Astrocyte (in vitro differentiated cells and primary cell): ENCODE measurements around the gene NSUN3. TPM values are rescaled to one million over a fixed set of nuclear protein-coding genes. Genes with fewer than 3 reads are reported as not detected.

ENCODE experiments used
- DNase-seq: peaks from one replicate; pipeline ENCODE4 v3.0.0-alpha.2; 2010; ENCODE audit warnings: low read depth
- FAIRE-seq: peaks from 2 replicates; lab custom pipeline; 2011; peaks lifted over from hg19 to GRCh38; lab: Jason Lieb, UNC
- H2AFZ ChIP-seq: 2 replicates; pipeline ENCODE4 v1.6.0; 2012; ENCODE audit warnings: low read depth, low read length, inconsistent platforms
- H3K27ac ChIP-seq: 2 replicates; pipeline ENCODE4 v1.5.1; 2011; ENCODE audit warnings: low read depth, low read length, inconsistent platforms
- H3K27me3 ChIP-seq: 2 replicates; pipeline ENCODE4 v1.6.0; 2011; ENCODE audit warnings: low read length, inconsistent platforms; ENCODE audit not compliant: insufficient read depth
- H3K36me3 ChIP-seq: 2 replicates; pipeline ENCODE4 v1.5.1; 2011; ENCODE audit warnings: low read length, inconsistent platforms; ENCODE audit not compliant: insufficient read depth
- H3K4me1 ChIP-seq: 2 replicates; pipeline ENCODE4 v1.5.1; 2011; ENCODE audit warnings: low read length, inconsistent platforms; ENCODE audit not compliant: insufficient read depth
- H3K4me2 ChIP-seq: 2 replicates; pipeline ENCODE4 v1.6.0; 2012; ENCODE audit warnings: low read length, inconsistent platforms
- H3K4me3 ChIP-seq: 2 replicates; pipeline ENCODE4 v1.5.1; 2011; ENCODE audit warnings: low read depth, mild to moderate bottlenecking, low read length, inconsistent platforms; ENCODE audit not compliant: insufficient read depth
- H3K79me2 ChIP-seq: 2 replicates; pipeline ENCODE4 v1.6.0; 2012; ENCODE audit warnings: mild to moderate bottlenecking, low read length, inconsistent platforms; ENCODE audit not compliant: insufficient read depth
- H3K9ac ChIP-seq: 2 replicates; pipeline ENCODE4 v1.6.0; 2012; ENCODE audit warnings: mild to moderate bottlenecking, low read length, inconsistent platforms
- H3K9me3 ChIP-seq: 2 replicates; pipeline ENCODE4 v1.5.1; 2012; ENCODE audit warnings: low read depth, mild to moderate bottlenecking, low read length, inconsistent platforms; ENCODE audit not compliant: insufficient read depth
- H4K20me1 ChIP-seq: 2 replicates; pipeline ENCODE4 v1.6.0; 2012; ENCODE audit warnings: low read length, inconsistent platforms; ENCODE audit not compliant: insufficient read depth
- H3K27ac Mint-ChIP-seq: one replicate; pipeline ENCODE4 v1.8.0; 2021; ENCODE audit warnings: mild to moderate bottlenecking, mixed read lengths; ENCODE audit not compliant: unreplicated experiment
- H3K27me3 Mint-ChIP-seq: one replicate; pipeline ENCODE4 v1.8.0; 2021; ENCODE audit warnings: low read depth, mixed read lengths; ENCODE audit not compliant: unreplicated experiment
- H3K36me3 Mint-ChIP-seq: one replicate; pipeline ENCODE4 v1.8.0; 2021; ENCODE audit warnings: low read depth, mixed read lengths; ENCODE audit not compliant: unreplicated experiment
- H3K4me1 Mint-ChIP-seq: one replicate; pipeline ENCODE4 v1.8.0; 2021; ENCODE audit warnings: low read depth, mixed read lengths; ENCODE audit not compliant: unreplicated experiment
- H3K4me3 Mint-ChIP-seq: one replicate; pipeline ENCODE4 v1.8.0; 2021; ENCODE audit warnings: mild to moderate bottlenecking, moderate library complexity, mixed read lengths; ENCODE audit not compliant: unreplicated experiment
- H3K9me3 Mint-ChIP-seq: one replicate; pipeline ENCODE4 v1.8.0; 2021; ENCODE audit warnings: mild to moderate bottlenecking, mixed read lengths; ENCODE audit not compliant: unreplicated experiment
- CTCF ChIP-seq: IDR thresholded peaks from 2 replicates; pipeline ENCODE4 v1.5.1; 2011; ENCODE audit warnings: low read depth, mild to moderate bottlenecking, inconsistent platforms, low read length, moderate library complexity; ENCODE audit not compliant: insufficient read depth
- EZH2 ChIP-seq: IDR thresholded peaks from 2 replicates; pipeline ENCODE4 v1.6.1; 2012; ENCODE audit warnings: mild to moderate bottlenecking, low read length, inconsistent platforms; ENCODE audit not compliant: insufficient read depth
- total RNA-seq: library from RNA; stranded (reverse); gene quantifications from 2 replicates; pipeline ENCODE4 v1.2.1, GENCODE V29; 2021

The NSUN3 gene
- total RNA-seq, 1 donor from 2014 or later = 10.3 TPM

DNA sequence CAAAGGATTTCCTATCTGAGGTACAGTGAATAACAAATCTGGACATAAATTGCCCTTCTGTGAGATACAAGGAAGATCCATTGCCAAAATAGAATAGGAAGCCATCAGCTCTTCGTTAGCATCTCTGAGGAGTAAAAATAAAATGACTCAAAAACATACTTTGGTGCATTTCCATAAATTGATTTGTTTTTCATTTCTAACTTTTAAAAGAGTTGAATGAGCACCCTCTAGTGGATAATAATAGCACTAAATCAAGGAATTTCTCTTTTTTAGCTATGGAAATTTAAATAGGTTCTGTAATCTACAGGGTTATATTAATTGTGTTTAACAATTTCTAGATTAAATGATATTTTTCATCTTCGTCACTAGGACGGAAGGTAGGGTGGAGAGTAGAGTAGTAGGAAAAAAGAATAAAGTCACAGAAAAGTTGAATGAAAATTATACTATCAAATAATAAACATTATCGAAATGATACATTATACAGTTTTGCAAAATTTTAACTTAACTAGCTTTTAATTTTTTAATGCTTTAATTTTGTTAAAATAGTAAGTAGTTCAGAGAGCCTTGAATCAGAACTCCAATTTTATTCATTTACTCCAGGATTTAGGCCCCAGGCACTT, 6.4 kb downstream of the NSUN3 start:
- Histone ChIP-seq H3K79me2 (peaks cover 24% of the 10 kb centered on the region), H3K9ac (peak overlapping the region; percentile 42)

DNA sequence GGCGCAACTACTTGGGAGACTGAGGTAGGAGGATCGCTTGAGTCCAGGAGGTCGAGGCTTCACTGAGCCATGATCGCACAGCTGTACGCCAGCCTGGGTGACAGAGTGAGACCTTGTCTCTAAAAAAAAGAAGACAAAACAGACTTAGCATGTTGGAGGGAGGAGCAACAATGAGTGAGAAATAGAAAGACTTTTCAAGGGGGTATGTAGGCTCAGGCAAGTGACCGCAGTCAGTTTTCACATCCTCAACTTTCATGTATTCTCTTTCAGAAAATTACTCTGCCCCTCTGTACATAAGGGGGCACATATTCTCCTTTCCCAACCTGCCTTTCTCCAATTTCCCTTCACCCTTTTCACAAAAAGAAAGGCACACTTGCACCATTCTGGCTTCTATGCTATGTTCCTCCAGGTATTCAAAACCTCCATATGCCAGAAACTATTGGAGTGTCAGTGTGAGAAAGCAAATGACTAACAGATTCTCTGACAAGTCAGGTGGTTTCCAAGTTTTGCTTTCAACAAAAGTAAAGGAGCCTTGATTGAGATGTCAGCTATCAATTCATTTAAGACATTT, 7.6 kb downstream of the NSUN3 start:
- Histone ChIP-seq H3K4me2 (no peak overlapping the region), H2AFZ (no peak overlapping the region), H3K9me3 (no peaks in the 10 kb centered on the region), H3K36me3 (peaks cover 4% of the 10 kb centered on the region), H4K20me1 (peaks cover 5% of the 10 kb centered on the region), H3K27ac (no peak overlapping the region), H3K79me2 (peaks cover 21% of the 10 kb centered on the region), H3K4me3 (no peak overlapping the region), H3K4me1 (no peaks in the 10 kb centered on the region), H3K27me3 (no peaks in the 10 kb centered on the region), H3K9ac (no peak overlapping the region)
- no peak for TF ChIP-seq EZH2
- no peak for TF ChIP-seq CTCF
- Mint-ChIP-seq H3K4me3 (no peak overlapping the region), H3K27me3 (no peaks in the 10 kb centered on the region), H3K4me1 (peaks cover 1% of the 10 kb centered on the region), H3K27ac (no peak overlapping the region), H3K36me3 (peaks cover 13% of the 10 kb centered on the region), H3K9me3 (peaks cover 5% of the 10 kb centered on the region)
- no peak for DNase-seq
- FAIRE-seq = no peak

More for the DNA sequence above, 6.4 kb downstream of the NSUN3 start:
- no peaks in the 10 kb centered on the region for H3K9me3 ChIP-seq
- peak; percentile 3 for DNase-seq
- Mint-ChIP-seq H3K4me1 (peaks cover 5% of the 10 kb centered on the region), H3K4me3 (no peak overlapping the region), H3K27ac (no peak overlapping the region), H3K36me3 (peaks cover 13% of the 10 kb centered on the region), H3K9me3 (peaks cover 5% of the 10 kb centered on the region), H3K27me3 (no peaks in the 10 kb centered on the region)
- no peaks in the 10 kb centered on the region for H3K27me3 ChIP-seq
- no peak overlapping the region for H3K4me2 ChIP-seq
- H3K36me3 ChIP-seq = peaks cover 6% of the 10 kb centered on the region
- H2AFZ ChIP-seq = no peak overlapping the region
- H4K20me1 ChIP-seq = peaks cover 5% of the 10 kb centered on the region
- no peaks in the 10 kb centered on the region for H3K4me1 ChIP-seq
- no peak overlapping the region for H3K27ac ChIP-seq
- no peak overlapping the region for H3K4me3 ChIP-seq
- TF ChIP-seq CTCF (peak; percentile 47), EZH2 (no peak)
- peak; percentile 79 for FAIRE-seq

GRCh38 chr3:94071713-94072284, 8.9 kb downstream of the NSUN3 start:
- Mint-ChIP-seq H3K36me3 (peaks cover 11% of the 10 kb centered on the region), H3K4me1 (peaks cover 9% of the 10 kb centered on the region), H3K4me3 (no peak overlapping the region), H3K9me3 (peaks cover 5% of the 10 kb centered on the region), H3K27me3 (no peaks in the 10 kb centered on the region), H3K27ac (peak overlapping the region; percentile 7)
- H3K4me3 ChIP-seq = no peak overlapping the region
- TF ChIP-seq EZH2 (no peak), CTCF (no peak)
- peaks cover 5% of the 10 kb centered on the region for H3K4me1 ChIP-seq
- H3K27ac ChIP-seq = no peak overlapping the region
- FAIRE-seq (no peak), DNase-seq (no peak)
- no peak overlapping the region for H3K9ac ChIP-seq
- H3K4me2 ChIP-seq = no peak overlapping the region
- H3K79me2 ChIP-seq = peaks cover 25% of the 10 kb centered on the region
- no peaks in the 10 kb centered on the region for H3K27me3 ChIP-seq
- no peak overlapping the region for H2AFZ ChIP-seq
- H4K20me1 ChIP-seq = peaks cover 5% of the 10 kb centered on the region
- peaks cover 4% of the 10 kb centered on the region for H3K36me3 ChIP-seq
- H3K9me3 ChIP-seq = no peaks in the 10 kb centered on the region
